Panc1 (cell line): Measurements from ENCODE around the gene KRTAP2-3. TPM values are rescaled to one million over a fixed set of nuclear protein-coding genes. Genes with fewer than 3 reads are reported as not detected.
A peak's percentile ranks its signal among the peaks of the same experiment; 100 is the strongest.
"Not testable (repeated sequence)": the region's sequence is repeated elsewhere in the genome, so short reads cannot be mapped to it uniquely, and the experiment has no call there.

Source experiments
- ATAC-seq: fragments of 200-7000 bp; cut with Tn5 transposase; 2 replicates; pipeline ENCODE4 v1.9.1; 2020; ENCODE audit warnings: mild to moderate bottlenecking, moderate library complexity
- BruUV-seq: library from RNA; stranded (reverse); fragments of 400-500 nt; replicated peaks from 2 replicates; lab custom pipeline; 2021; lab: Mats Ljungman, UMichigan
- CTCF ChIA-PET: fragments of 300-600 bp; sonication (Branson Sonifier 250); formaldehyde crosslinking; loops from one replicate; lab custom pipeline; 2022; ENCODE audit warnings: antibody characterized with exemption; lab: Charles Lee
- POLR2A ChIA-PET: fragments of 300-600 bp; sonication (Branson Sonifier 250); formaldehyde crosslinking; loops from one replicate; lab custom pipeline; 2022; ENCODE audit warnings: antibody characterized with exemption; lab: Charles Lee
- DNase-seq: peaks from one replicate; pipeline ENCODE4 v3.0.0-alpha.2; 2010; ENCODE audit warnings: low read depth, low spot score
- H3K27ac ChIP-seq: 2 replicates; pipeline ENCODE4 v1.5.1; 2011; ENCODE audit warnings: mild to moderate bottlenecking, low read length, inconsistent platforms
- H3K27me3 ChIP-seq: fragments of 200-500 bp; sonication (Bioruptor generic); 2 replicates; pipeline ENCODE4 v1.6.0; 2014; ENCODE audit warnings: low read length, inconsistent platforms; ENCODE audit not compliant: control insufficient read depth, insufficient read depth
- H3K36me3 ChIP-seq: fragments of 200-500 bp; sonication (Bioruptor generic); 2 replicates; pipeline ENCODE4 v1.5.1; 2014; ENCODE audit warnings: inconsistent platforms, mild to moderate bottlenecking, low read length, moderate library complexity; ENCODE audit not compliant: control insufficient read depth, insufficient read depth
- H3K4me1 ChIP-seq: 2 replicates; pipeline ENCODE4 v1.5.1; 2011; ENCODE audit warnings: inconsistent platforms, mild to moderate bottlenecking, low read length, moderate library complexity; ENCODE audit not compliant: control insufficient read depth, insufficient read depth
- H3K4me3 ChIP-seq, 2 experiments: 2 replicates each; pipeline ENCODE4 v1.5.1; 2011 to 2012; ENCODE audit warnings: low read depth in 2 of 2, low read length in 2 of 2, mild to moderate bottlenecking in 2 of 2, inconsistent platforms in 1 of 2, moderate library complexity in 1 of 2
- H3K9me3 ChIP-seq: fragments of 200-500 bp; sonication (Bioruptor generic); 2 replicates; pipeline ENCODE4 v1.5.1; 2014; ENCODE audit warnings: low read depth, mild to moderate bottlenecking, inconsistent platforms, low read length, moderate library complexity; ENCODE audit not compliant: control insufficient read depth, insufficient read depth
- POLR2AphosphoS5 ChIP-seq: IDR thresholded peaks from 2 replicates; pipeline ENCODE4 v1.6.1; 2012; ENCODE audit warnings: mild to moderate bottlenecking, low read depth, low read length, moderate library complexity
- SIN3A ChIP-seq: IDR thresholded peaks from 2 replicates; pipeline ENCODE4 v1.6.1; 2012; ENCODE audit warnings: low read depth, mild to moderate bottlenecking, low read length, moderate library complexity, borderline replicate concordance; ENCODE audit not compliant: insufficient read depth
- TCF7L2 ChIP-seq: IDR thresholded peaks from 2 replicates; pipeline ENCODE4 v1.6.1; 2011; ENCODE audit warnings: mild to moderate bottlenecking, low read depth, low read length, inconsistent platforms
- in situ Hi-C: cut with HindIII; loops from 2 replicates; pipeline ENCODE4 v1.10.0; 2016; ENCODE audit warnings: low sequenced_read_pairs, low pct_unique_long_range_greater_than_20kb
- intact Hi-C: fragments of 100-400 bp; cut with micrococcal nuclease; formaldehyde crosslinking; loops from one replicate; pipeline ENCODE4 v1.10.0; 2022; ENCODE audit not compliant: unreplicated experiment
- total RNA-seq: library from RNA; stranded (reverse); gene quantifications from one replicate; pipeline ENCODE4 v1.2.1, GENCODE V29; 2021; ENCODE audit not compliant: unreplicated experiment
- TF ChIP-seq, protein P1 (sequence below), 2 experiments: IDR thresholded peaks; 2 replicates each; pipeline ENCODE4 v1.6.1; 2011 to 2012; ENCODE audit warnings: low read depth in 2 of 2, control low read depth in 1 of 2, low read length in 1 of 2, mild to moderate bottlenecking in 1 of 2, moderate library complexity in 1 of 2; ENCODE audit not compliant: insufficient read depth in 1 of 2
- TF ChIP-seq, protein P2 (sequence below): fragments of 450-650 bp; IDR thresholded peaks from 2 replicates; pipeline ENCODE4 v1.5.1; 2017; ENCODE audit warnings: mild to moderate bottlenecking

The KRTAP2-3 gene
- total RNA-seq, 1 experiment from 2014 or later = not detected

DNA sequence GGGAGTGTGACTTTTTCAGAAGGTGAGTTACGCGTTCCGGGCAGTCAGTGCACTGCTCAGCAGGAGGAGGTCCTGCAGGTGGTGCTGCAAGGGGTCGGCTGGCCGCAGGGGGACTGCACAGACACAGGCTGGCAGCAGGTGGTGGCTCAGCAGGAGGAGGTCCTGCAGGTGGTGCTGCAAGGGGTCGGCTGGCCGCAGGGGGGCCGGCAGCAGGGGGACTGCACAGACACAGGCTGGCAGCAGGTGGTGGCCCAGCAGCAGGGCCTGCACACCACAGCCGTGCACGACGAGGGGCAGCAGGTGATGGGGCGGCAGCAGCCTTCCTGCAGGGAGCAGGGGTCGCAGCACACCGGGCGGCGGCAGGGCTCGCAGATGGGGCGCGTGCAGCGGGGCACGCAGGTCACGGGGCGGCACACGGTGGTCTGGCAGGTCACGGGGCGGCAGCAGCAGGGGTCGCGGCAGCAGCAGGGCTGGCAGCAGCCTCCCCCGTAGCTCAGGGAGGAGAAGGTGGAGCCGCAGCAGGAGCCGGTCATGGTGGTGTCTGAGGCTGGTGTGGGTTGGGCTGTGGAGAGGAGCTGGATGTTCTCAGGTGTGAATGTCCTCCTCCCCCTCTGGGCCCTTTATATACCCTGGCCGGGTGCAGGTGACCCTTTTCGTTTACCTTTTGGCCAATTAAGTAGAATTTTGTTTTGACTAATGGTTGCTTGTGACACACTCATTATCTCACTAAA lies 13.0 kb downstream of the KRTAP2-3 start, which contains the start of gene KRTAP2-1:
KRTAP2-1 (minus strand) TSS at position 582 of the 731 bp plus-strand sequence; CDS start at position 533, 49 bp downstream.
- H3K4me3 ChIP-seq, H3K27ac ChIP-seq, intact Hi-C loops, H3K4me1 ChIP-seq, DNase-seq, H3K36me3 ChIP-seq, BruUV-seq, POLR2A ChIA-PET, CTCF ChIA-PET, H3K9me3 ChIP-seq, ATAC-seq, H3K27me3 ChIP-seq, in situ Hi-C loops: not testable (repeated sequence)

DNA sequence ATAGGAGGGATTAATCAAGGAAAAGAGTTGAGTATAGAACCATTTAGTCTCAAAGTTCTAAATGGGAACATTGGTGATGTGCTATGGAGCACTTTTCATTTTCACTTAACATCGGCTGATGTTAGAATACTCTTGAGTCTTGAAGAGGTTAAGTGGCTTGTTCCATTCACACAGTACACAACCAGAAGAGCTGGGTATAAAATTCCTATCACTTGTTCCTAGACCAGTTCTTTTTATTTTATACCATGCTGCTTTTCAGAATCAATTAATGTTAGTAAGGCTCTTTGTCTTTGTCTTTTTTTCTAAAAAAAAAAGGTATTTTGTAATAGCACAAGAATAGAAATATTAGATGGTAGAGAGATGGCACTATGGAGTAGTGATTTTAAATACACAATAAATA lies 17.0 kb downstream of the KRTAP2-3 start:
- Histone ChIP-seq H3K4me3 (no peak overlapping the region), H3K4me1 (no peaks in the 10 kb centered on the region), H3K27ac (no peak overlapping the region), H3K36me3 (no peaks in the 10 kb centered on the region), H3K27me3 (no peaks in the 10 kb centered on the region), H3K9me3 (no peaks in the 10 kb centered on the region)
- DNase-seq = no peak
- ATAC-seq = no peak
- no TSS peak for BruUV-seq
- intact Hi-C loops (no loop called here), in situ Hi-C loops (no loop called here)
- ChIA-PET POLR2A (interaction anchor here (0.6 kb wide), 1 partner anchor 726 kb away, joined by 3 read pairs; no protein-coding TSS in a partner anchor), CTCF (no interaction called here)
- TF ChIP-seq, protein P1, sequence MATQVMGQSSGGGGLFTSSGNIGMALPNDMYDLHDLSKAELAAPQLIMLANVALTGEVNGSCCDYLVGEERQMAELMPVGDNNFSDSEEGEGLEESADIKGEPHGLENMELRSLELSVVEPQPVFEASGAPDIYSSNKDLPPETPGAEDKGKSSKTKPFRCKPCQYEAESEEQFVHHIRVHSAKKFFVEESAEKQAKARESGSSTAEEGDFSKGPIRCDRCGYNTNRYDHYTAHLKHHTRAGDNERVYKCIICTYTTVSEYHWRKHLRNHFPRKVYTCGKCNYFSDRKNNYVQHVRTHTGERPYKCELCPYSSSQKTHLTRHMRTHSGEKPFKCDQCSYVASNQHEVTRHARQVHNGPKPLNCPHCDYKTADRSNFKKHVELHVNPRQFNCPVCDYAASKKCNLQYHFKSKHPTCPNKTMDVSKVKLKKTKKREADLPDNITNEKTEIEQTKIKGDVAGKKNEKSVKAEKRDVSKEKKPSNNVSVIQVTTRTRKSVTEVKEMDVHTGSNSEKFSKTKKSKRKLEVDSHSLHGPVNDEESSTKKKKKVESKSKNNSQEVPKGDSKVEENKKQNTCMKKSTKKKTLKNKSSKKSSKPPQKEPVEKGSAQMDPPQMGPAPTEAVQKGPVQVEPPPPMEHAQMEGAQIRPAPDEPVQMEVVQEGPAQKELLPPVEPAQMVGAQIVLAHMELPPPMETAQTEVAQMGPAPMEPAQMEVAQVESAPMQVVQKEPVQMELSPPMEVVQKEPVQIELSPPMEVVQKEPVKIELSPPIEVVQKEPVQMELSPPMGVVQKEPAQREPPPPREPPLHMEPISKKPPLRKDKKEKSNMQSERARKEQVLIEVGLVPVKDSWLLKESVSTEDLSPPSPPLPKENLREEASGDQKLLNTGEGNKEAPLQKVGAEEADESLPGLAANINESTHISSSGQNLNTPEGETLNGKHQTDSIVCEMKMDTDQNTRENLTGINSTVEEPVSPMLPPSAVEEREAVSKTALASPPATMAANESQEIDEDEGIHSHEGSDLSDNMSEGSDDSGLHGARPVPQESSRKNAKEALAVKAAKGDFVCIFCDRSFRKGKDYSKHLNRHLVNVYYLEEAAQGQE (IDR thresholded peaks at IDR 0.05; ENCODE audit: insufficient read depth in 1 of 2, low read depth in 2 of 2, low read length in 1 of 2) = no peak
- TF ChIP-seq POLR2AphosphoS5 (no peak), SIN3A (no peak), TCF7L2 (no peak)
- TF ChIP-seq, protein P2, sequence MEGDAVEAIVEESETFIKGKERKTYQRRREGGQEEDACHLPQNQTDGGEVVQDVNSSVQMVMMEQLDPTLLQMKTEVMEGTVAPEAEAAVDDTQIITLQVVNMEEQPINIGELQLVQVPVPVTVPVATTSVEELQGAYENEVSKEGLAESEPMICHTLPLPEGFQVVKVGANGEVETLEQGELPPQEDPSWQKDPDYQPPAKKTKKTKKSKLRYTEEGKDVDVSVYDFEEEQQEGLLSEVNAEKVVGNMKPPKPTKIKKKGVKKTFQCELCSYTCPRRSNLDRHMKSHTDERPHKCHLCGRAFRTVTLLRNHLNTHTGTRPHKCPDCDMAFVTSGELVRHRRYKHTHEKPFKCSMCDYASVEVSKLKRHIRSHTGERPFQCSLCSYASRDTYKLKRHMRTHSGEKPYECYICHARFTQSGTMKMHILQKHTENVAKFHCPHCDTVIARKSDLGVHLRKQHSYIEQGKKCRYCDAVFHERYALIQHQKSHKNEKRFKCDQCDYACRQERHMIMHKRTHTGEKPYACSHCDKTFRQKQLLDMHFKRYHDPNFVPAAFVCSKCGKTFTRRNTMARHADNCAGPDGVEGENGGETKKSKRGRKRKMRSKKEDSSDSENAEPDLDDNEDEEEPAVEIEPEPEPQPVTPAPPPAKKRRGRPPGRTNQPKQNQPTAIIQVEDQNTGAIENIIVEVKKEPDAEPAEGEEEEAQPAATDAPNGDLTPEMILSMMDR = no peak

DNA sequence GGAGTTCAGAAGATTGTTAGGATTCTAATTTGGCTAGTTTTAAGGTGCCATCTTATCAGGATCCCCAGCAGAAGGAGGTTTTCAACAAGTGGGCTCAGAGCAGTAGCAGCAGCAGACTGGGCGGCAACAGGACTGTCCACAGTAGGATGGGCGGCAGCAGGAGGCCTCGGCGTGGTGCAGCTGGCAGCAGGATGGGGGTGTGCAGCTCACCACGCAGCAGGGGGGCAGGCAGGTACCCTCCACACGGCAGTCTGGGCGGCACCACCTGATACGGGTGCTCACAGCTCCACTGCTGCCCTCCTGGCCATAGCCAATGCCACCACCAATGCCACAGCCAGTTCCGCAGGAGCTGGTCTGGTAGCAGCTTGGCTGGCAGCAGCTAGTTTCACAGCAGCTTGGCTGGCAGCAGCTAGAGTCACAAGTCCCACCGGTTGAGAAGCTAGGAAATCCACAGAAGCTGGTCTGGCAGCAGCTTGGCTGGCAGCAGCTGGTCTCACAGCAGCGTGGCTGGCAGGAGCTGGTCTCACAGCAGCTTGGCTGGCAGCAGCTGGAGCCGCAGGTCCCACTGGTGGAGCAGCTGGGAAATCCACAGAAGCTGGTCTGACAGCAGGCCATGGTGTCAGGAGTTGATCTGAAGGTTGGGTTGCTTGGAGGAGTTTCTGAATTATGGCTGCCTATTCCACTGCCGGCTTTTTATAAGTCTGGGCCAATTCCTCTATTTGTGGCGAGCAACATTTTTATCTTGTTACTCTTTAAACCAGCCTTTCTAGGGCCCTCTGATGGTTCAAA lies 18.9 kb downstream of the KRTAP2-3 start, which contains the start of gene KRTAP1-1:
KRTAP1-1 (minus strand) TSS at position 668 of the 789 bp plus-strand sequence; CDS start at position 615, 53 bp downstream.
- H3K27ac ChIP-seq, H3K9me3 ChIP-seq, BruUV-seq, H3K27me3 ChIP-seq, H3K4me1 ChIP-seq, POLR2A ChIA-PET, H3K4me3 ChIP-seq, in situ Hi-C loops, intact Hi-C loops, DNase-seq, CTCF ChIA-PET, H3K36me3 ChIP-seq: not testable (repeated sequence)
- ATAC-seq = peak; percentile 68; the same call in 1 of the 2 replicates
